PFSK-1 (cell line): ENCODE data around the gene BLOC1S1.

Experiments
- FOXP2 ChIP-seq: optimal IDR thresholded peaks from 2 replicates; pipeline ENCODE3; 2011; ENCODE audit warnings: borderline replicate concordance, control low read depth, inconsistent platforms; ENCODE audit not compliant: insufficient read depth; ENCODE audit errors: extremely low read length, extremely low read depth
- POLR2AphosphoS5 ChIP-seq: IDR thresholded peaks from 2 replicates; pipeline ENCODE4 v1.6.1; 2012; ENCODE audit warnings: low read depth, mild to moderate bottlenecking, control low read depth, low read length, moderate library complexity
- REST ChIP-seq, 2 experiments: IDR thresholded peaks; 2 replicates each; pipeline versions ENCODE4 v1.6.1 to v1.8.0; 2011 to 2012; ENCODE audit warnings: low read depth in 2 of 2, low read length in 2 of 2, control low read depth in 1 of 2, inconsistent platforms in 1 of 2, mild to moderate bottlenecking in 1 of 2, moderate library complexity in 1 of 2; ENCODE audit not compliant: insufficient read depth in 1 of 2
- SIN3A ChIP-seq: IDR thresholded peaks from 2 replicates; pipeline ENCODE4 v1.6.1; 2012; ENCODE audit warnings: mild to moderate bottlenecking, low read length, moderate library complexity, borderline replicate concordance; ENCODE audit not compliant: insufficient read depth
- TAF1 ChIP-seq: IDR thresholded peaks from 2 replicates; pipeline ENCODE4 v1.6.1; 2012; ENCODE audit warnings: low read length, control low read depth, borderline replicate concordance; ENCODE audit not compliant: insufficient read depth

BLOC1S1 gene

GRCh38 chr12:55726971-55727370, 11.1 kb downstream of the BLOC1S1 start:
- TF ChIP-seq SIN3A: no peak
- no peak for TF ChIP-seq FOXP2
- no peak for TF ChIP-seq POLR2AphosphoS5
- no peak for TF ChIP-seq TAF1
- TF ChIP-seq REST (IDR thresholded peaks at IDR 0.05; ENCODE audit: insufficient read depth in 1 of 2, low read depth in 2 of 2, low read length in 2 of 2): no peak

GRCh38 chr12:55727643-55728185, 11.9 kb downstream of the BLOC1S1 start:
- peak; percentile 21; the same call in 1 of the 2 replicates for TF ChIP-seq TAF1
- no peak for TF ChIP-seq SIN3A

GRCh38 chr12:55728186-55728938, 12.5 kb downstream of the BLOC1S1 start:
- TF ChIP-seq FOXP2 (no peak), REST (IDR thresholded peaks at IDR 0.05; ENCODE audit: insufficient read depth in 1 of 2, low read depth in 2 of 2, low read length in 2 of 2) (no peak), TAF1 (no peak), SIN3A (0 out of 2 replicates have a peak, but pooled peaks have one; percentile 5), POLR2AphosphoS5 (no peak; the same call in 1 of the 2 replicates)

GRCh38 chr12:55728939-55729818, 13.3 kb downstream of the BLOC1S1 start, which contains the start of gene CD63:
Gene CD63, minus strand, starts transcription at chr12:55729009. Its CDS starts 668 bp downstream, at chr12:55728341.
- no peak for TF ChIP-seq TAF1
- TF ChIP-seq SIN3A: peak; percentile 86; the same call in 1 of the 2 replicates
- TF ChIP-seq REST (IDR thresholded peaks at IDR 0.05; ENCODE audit: insufficient read depth in 1 of 2, low read depth in 2 of 2, low read length in 2 of 2): no peak; a peak in 1 of 4 replicates
- peak; percentile 62 for TF ChIP-seq POLR2AphosphoS5
- TF ChIP-seq FOXP2: no peak

- no peak for TF ChIP-seq REST (IDR thresholded peaks at IDR 0.05; ENCODE audit: insufficient read depth in 1 of 2, low read depth in 2 of 2, low read length in 2 of 2)
- no peak for TF ChIP-seq POLR2AphosphoS5
- TF ChIP-seq FOXP2: no peak
- TF ChIP-seq SIN3A: no peak
- no peak for TF ChIP-seq TAF1
Observed at GRCh38 chr12:55729819-55730818, 14.3 kb downstream of the BLOC1S1 start.
